SK-N-SH treated with all-trans-retinoic acid at 6 μM for 48 hours (cell line): ENCODE results near the gene ACTR8.

Experiments used
- ATAC-seq: fragments of 200-7000 bp; cut with Tn5 transposase; 3 replicates; pipeline ENCODE4 v1.9.1; 2020; ENCODE audit warnings: mild to moderate bottlenecking, moderate library complexity
- ARNTL ChIP-seq: fragments of 450-650 bp; formaldehyde crosslinking; IDR thresholded peaks from 2 replicates; pipeline ENCODE4 v1.5.0; 2020; ENCODE audit warnings: low read depth, mild to moderate bottlenecking, moderate library complexity, borderline replicate concordance
- BACH2 ChIP-seq: fragments of 250-450 bp; sonication (Bioruptor Pico); IDR thresholded peaks from 2 replicates; pipeline ENCODE4 v1.9.0; 2021; ENCODE audit warnings: mild to moderate bottlenecking, borderline replicate concordance
- CSDC2 ChIP-seq: fragments of 250-450 bp; sonication (Bioruptor Pico); IDR thresholded peaks from 2 replicates; pipeline ENCODE4 v1.5.0; 2020; ENCODE audit warnings: mild to moderate bottlenecking, moderate library complexity
- ESRRG ChIP-seq: fragments of 250-450 bp; sonication (Bioruptor Pico); IDR thresholded peaks from 2 replicates; pipeline ENCODE4 v1.6.1; 2021; ENCODE audit warnings: mild to moderate bottlenecking
- GLIS3 ChIP-seq: fragments of 250-450 bp; sonication (Bioruptor Pico); IDR thresholded peaks from 2 replicates; pipeline ENCODE4 v1.5.0; 2020; ENCODE audit warnings: mild to moderate bottlenecking, moderate library complexity
- ISL1 ChIP-seq: fragments of 250-450 bp; sonication (Bioruptor Pico); IDR thresholded peaks from 2 replicates; pipeline ENCODE4 v2.1.2; 2022; ENCODE audit warnings: mild to moderate bottlenecking, moderate library complexity
- OSR1 ChIP-seq: fragments of 250-450 bp; sonication (Bioruptor Pico); IDR thresholded peaks from 2 replicates; pipeline ENCODE4 v1.8.0; 2022; ENCODE audit warnings: moderate library complexity, mild to moderate bottlenecking, inconsistent platforms
- PPARA ChIP-seq: fragments of 250-450 bp; sonication (Bioruptor Pico); IDR thresholded peaks from 2 replicates; pipeline ENCODE4 v1.5.0; 2020; ENCODE audit warnings: mild to moderate bottlenecking, borderline replicate concordance
- RARB ChIP-seq: fragments of 250-450 bp; sonication (Bioruptor Pico); IDR thresholded peaks from 2 replicates; pipeline ENCODE4 v1.8.0; 2021; ENCODE audit warnings: mild to moderate bottlenecking, moderate library complexity
- SNAI2 ChIP-seq: fragments of 250-450 bp; sonication (Bioruptor Pico); IDR thresholded peaks from 2 replicates; pipeline ENCODE4 v1.5.0; 2020; ENCODE audit warnings: mild to moderate bottlenecking, moderate library complexity
- TCF4 ChIP-seq: fragments of 250-450 bp; sonication (Bioruptor Pico); IDR thresholded peaks from 2 replicates; pipeline ENCODE4 v1.8.0; 2021; ENCODE audit warnings: mild to moderate bottlenecking, moderate library complexity, borderline replicate concordance
- TOX ChIP-seq: fragments of 250-450 bp; sonication (Bioruptor Pico); IDR thresholded peaks from 2 replicates; pipeline ENCODE4 v1.8.0; 2021; ENCODE audit warnings: mild to moderate bottlenecking, moderate library complexity, borderline replicate concordance
- ZC3H10 ChIP-seq: fragments of 250-450 bp; sonication (Bioruptor Pico); IDR thresholded peaks from 2 replicates; pipeline ENCODE4 v1.5.1; 2021; ENCODE audit warnings: mild to moderate bottlenecking, moderate library complexity
- ZFP30 ChIP-seq: fragments of 450-650 bp; formaldehyde crosslinking; IDR thresholded peaks from 2 replicates; pipeline ENCODE4 v1.5.0; 2022; ENCODE audit warnings: mild to moderate bottlenecking, moderate library complexity
- ZNF565 ChIP-seq: fragments of 450-650 bp; formaldehyde crosslinking; conservative IDR thresholded peaks from 2 replicates; pipeline ENCODE4 v1.5.0; 2020; ENCODE audit warnings: low read depth, mild to moderate bottlenecking, moderate library complexity
- ZNF70 ChIP-seq: fragments of 450-650 bp; formaldehyde crosslinking; IDR thresholded peaks from 2 replicates; pipeline ENCODE4 v1.5.0; 2020; ENCODE audit warnings: mild to moderate bottlenecking, moderate library complexity
- ZNF8 ChIP-seq: fragments of 450-650 bp; formaldehyde crosslinking; IDR thresholded peaks from 2 replicates; pipeline ENCODE4 v1.5.0; 2020; ENCODE audit warnings: mild to moderate bottlenecking, moderate library complexity
- TF ChIP-seq, protein P1 (sequence below): fragments of 250-450 bp; sonication (Bioruptor Pico); IDR thresholded peaks from 2 replicates; pipeline ENCODE4 v1.5.1; 2021; ENCODE audit warnings: mild to moderate bottlenecking, moderate library complexity
- TF ChIP-seq, protein P2 (sequence below): fragments of 250-450 bp; sonication (Bioruptor Pico); IDR thresholded peaks from 2 replicates; pipeline ENCODE4 v1.5.1; 2020; ENCODE audit warnings: low read depth, mild to moderate bottlenecking, moderate library complexity
- TF ChIP-seq, protein P3 (sequence below): fragments of 250-450 bp; sonication (Bioruptor Pico); IDR thresholded peaks from 2 replicates; pipeline ENCODE4 v1.8.0; 2021; ENCODE audit warnings: low read depth, mild to moderate bottlenecking, moderate library complexity, borderline replicate concordance
- TF ChIP-seq, protein P4 (sequence below): fragments of 250-450 bp; sonication (Bioruptor Pico); IDR thresholded peaks from 2 replicates; pipeline ENCODE4 v1.5.0; 2020; ENCODE audit warnings: mild to moderate bottlenecking, moderate library complexity
- TF ChIP-seq, protein P5 (sequence below): fragments of 250-450 bp; sonication (Bioruptor Pico); IDR thresholded peaks from 2 replicates; pipeline ENCODE4 v1.8.0; 2020; ENCODE audit warnings: mild to moderate bottlenecking, moderate library complexity, borderline replicate concordance

ACTR8 gene

DNA sequence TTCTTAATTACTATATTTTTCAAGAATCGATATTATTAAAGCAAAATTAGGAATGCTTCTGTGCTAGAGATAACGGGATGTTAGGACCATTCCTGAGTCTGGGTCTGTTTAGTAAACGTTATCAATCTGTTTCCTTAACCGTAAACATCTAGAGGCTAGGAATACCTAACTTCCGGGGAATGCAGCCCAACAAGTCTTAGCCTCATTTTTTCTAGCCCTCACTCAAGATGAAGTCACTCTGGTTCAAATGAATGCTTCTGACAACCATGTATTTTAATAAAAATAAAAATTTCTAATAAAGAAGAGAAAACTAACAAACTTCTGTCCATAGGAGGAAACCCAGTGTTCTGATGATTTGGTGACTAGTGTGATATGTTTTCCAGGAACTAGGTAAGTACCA lies 20.8 kb upstream of the ACTR8 start:
- ATAC-seq = no peak
- TF ChIP-seq GLIS3 (CRISPR knock-in tag) = no peak
- no peak for TF ChIP-seq OSR1 (CRISPR knock-in tag)
- TF ChIP-seq CSDC2 (CRISPR knock-in tag) = no peak
- no peak for TF ChIP-seq ZNF70 (CRISPR knock-in tag)
- no peak for TF ChIP-seq ARNTL (CRISPR knock-in tag)
- TF ChIP-seq ZNF565 (CRISPR knock-in tag) = no peak

DNA sequence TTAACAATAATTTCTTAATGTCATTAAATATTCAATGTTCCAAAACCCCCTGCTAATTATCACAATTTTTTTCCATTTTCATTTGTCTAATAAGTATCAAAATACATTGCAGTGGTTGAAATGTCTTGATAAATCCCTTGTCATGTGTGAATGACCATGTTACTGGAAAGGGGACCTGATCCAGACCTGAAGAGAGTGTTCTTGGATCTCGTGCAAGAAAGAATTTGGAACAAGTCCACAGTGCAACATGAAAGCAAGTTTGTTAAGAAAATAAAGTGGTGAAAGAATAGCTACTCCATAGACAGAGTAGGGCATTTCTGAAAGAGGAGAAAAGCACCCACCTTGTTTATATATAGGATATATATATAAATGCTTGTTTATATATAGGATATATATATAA lies 20.1 kb upstream of the ACTR8 start:
- TF ChIP-seq, protein P1, sequence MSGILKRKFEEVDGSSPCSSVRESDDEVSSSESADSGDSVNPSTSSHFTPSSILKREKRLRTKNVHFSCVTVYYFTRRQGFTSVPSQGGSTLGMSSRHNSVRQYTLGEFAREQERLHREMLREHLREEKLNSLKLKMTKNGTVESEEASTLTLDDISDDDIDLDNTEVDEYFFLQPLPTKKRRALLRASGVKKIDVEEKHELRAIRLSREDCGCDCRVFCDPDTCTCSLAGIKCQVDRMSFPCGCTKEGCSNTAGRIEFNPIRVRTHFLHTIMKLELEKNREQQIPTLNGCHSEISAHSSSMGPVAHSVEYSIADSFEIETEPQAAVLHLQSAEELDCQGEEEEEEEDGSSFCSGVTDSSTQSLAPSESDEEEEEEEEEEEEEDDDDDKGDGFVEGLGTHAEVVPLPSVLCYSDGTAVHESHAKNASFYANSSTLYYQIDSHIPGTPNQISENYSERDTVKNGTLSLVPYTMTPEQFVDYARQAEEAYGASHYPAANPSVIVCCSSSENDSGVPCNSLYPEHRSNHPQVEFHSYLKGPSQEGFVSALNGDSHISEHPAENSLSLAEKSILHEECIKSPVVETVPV (CRISPR knock-in tag) = no peak
- TF ChIP-seq SNAI2 (CRISPR knock-in tag) (no peak), ZNF565 (CRISPR knock-in tag) (no peak), ESRRG (CRISPR knock-in tag) (no peak), TCF4 (CRISPR knock-in tag) (no peak), PPARA (CRISPR knock-in tag) (no peak), ARNTL (CRISPR knock-in tag) (no peak)
- TF ChIP-seq, protein P2, sequence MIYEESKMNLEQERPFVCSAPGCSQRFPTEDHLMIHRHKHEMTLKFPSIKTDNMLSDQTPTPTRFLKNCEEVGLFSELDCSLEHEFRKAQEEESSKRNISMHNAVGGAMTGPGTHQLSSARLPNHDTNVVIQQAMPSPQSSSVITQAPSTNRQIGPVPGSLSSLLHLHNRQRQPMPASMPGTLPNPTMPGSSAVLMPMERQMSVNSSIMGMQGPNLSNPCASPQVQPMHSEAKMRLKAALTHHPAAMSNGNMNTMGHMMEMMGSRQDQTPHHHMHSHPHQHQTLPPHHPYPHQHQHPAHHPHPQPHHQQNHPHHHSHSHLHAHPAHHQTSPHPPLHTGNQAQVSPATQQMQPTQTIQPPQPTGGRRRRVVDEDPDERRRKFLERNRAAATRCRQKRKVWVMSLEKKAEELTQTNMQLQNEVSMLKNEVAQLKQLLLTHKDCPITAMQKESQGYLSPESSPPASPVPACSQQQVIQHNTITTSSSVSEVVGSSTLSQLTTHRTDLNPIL (CRISPR knock-in tag) = no peak
- TF ChIP-seq, protein P3, sequence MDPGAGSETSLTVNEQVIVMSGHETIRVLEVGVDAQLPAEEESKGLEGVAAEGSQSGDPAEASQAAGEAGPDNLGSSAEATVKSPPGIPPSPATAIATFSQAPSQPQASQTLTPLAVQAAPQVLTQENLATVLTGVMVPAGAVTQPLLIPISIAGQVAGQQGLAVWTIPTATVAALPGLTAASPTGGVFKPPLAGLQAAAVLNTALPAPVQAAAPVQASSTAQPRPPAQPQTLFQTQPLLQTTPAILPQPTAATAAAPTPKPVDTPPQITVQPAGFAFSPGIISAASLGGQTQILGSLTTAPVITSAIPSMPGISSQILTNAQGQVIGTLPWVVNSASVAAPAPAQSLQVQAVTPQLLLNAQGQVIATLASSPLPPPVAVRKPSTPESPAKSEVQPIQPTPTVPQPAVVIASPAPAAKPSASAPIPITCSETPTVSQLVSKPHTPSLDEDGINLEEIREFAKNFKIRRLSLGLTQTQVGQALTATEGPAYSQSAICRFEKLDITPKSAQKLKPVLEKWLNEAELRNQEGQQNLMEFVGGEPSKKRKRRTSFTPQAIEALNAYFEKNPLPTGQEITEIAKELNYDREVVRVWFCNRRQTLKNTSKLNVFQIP = no peak
- no peak for ATAC-seq

DNA sequence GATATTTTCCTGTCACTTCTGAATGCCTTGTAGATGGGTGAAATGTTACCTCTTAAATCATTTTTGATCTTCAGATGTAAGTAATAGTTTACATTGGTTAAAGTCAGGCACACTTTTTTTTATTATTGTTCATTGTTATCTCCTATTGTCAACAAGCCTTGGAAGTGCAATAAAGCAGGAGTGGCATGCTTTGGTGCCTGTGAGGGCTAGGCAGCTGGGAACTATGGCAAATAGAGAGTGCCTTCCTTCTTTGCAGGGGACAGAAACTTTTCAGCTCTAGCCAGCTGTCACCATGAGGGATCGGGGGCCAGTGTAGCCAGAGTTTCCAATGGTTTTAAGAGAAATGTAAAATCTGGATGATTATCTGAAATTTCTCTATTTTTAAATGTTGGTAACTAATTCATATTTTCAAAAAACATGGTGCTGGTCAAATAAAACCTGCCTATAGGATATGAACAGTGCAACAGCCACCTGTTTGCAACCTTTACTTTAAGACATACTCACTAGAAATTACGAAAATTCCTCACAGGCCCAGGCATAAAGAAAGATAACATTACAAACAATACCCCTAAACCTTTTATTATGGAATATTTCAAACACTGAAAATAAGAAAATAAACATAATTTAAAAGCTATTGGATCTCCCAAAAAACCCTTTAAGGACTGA lies 18.8 kb upstream of the ACTR8 start:
- no peak for ATAC-seq
- TF ChIP-seq ISL1 (CRISPR knock-in tag) (no peak), OSR1 (CRISPR knock-in tag) (no peak), ZNF8 (CRISPR knock-in tag) (no peak), RARB (CRISPR knock-in tag) (no peak), ARNTL (CRISPR knock-in tag) (no peak), ZFP30 (no peak), TOX (CRISPR knock-in tag) (no peak), PPARA (CRISPR knock-in tag) (no peak)
- TF ChIP-seq, protein P4, sequence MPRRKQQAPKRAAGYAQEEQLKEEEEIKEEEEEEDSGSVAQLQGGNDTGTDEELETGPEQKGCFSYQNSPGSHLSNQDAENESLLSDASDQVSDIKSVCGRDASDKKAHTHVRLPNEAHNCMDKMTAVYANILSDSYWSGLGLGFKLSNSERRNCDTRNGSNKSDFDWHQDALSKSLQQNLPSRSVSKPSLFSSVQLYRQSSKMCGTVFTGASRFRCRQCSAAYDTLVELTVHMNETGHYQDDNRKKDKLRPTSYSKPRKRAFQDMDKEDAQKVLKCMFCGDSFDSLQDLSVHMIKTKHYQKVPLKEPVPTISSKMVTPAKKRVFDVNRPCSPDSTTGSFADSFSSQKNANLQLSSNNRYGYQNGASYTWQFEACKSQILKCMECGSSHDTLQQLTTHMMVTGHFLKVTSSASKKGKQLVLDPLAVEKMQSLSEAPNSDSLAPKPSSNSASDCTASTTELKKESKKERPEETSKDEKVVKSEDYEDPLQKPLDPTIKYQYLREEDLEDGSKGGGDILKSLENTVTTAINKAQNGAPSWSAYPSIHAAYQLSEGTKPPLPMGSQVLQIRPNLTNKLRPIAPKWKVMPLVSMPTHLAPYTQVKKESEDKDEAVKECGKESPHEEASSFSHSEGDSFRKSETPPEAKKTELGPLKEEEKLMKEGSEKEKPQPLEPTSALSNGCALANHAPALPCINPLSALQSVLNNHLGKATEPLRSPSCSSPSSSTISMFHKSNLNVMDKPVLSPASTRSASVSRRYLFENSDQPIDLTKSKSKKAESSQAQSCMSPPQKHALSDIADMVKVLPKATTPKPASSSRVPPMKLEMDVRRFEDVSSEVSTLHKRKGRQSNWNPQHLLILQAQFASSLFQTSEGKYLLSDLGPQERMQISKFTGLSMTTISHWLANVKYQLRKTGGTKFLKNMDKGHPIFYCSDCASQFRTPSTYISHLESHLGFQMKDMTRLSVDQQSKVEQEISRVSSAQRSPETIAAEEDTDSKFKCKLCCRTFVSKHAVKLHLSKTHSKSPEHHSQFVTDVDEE (CRISPR knock-in tag) = no peak
- TF ChIP-seq, all 23 proteins: peak for 0

DNA sequence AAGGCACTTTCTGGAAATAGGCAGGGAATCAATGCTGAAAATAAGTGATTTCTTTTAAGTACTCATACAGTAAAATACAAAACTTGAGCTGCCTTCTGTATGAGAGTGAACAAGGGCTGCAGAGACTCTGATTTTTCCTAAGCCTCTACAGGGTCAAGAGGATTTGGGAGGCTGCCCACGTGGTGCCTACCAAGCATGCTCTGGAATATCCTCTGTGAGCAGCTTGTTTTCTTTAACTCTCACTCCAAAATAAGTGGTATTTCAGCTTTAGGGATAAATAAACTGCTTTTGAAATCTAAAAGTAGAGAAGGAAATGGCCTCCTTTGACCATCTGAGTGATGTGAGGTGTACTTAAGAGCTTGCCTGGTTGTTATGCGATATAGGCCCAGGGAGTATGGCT lies 17.8 kb upstream of the ACTR8 start:
- no peak for ATAC-seq

More for the DNA sequence above, 17.8 kb upstream of the ACTR8 start:
- TF ChIP-seq ZC3H10 (CRISPR knock-in tag) (no peak), BACH2 (CRISPR knock-in tag) (no peak), ARNTL (CRISPR knock-in tag) (no peak), ZNF8 (CRISPR knock-in tag) (no peak), ZNF565 (CRISPR knock-in tag) (no peak), GLIS3 (CRISPR knock-in tag) (no peak), ZNF70 (CRISPR knock-in tag) (no peak), OSR1 (CRISPR knock-in tag) (no peak)
- TF ChIP-seq, protein P2 (CRISPR knock-in tag) = no peak
- TF ChIP-seq, protein P4 (CRISPR knock-in tag) = no peak
- TF ChIP-seq, protein P5, sequence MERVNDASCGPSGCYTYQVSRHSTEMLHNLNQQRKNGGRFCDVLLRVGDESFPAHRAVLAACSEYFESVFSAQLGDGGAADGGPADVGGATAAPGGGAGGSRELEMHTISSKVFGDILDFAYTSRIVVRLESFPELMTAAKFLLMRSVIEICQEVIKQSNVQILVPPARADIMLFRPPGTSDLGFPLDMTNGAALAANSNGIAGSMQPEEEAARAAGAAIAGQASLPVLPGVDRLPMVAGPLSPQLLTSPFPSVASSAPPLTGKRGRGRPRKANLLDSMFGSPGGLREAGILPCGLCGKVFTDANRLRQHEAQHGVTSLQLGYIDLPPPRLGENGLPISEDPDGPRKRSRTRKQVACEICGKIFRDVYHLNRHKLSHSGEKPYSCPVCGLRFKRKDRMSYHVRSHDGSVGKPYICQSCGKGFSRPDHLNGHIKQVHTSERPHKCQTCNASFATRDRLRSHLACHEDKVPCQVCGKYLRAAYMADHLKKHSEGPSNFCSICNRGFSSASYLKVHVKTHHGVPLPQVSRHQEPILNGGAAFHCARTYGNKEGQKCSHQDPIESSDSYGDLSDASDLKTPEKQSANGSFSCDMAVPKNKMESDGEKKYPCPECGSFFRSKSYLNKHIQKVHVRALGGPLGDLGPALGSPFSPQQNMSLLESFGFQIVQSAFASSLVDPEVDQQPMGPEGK = no peak
- TF ChIP-seq, all 23 proteins: peak for 0
